Sigmoid colon (tissue), 4 donors: Measurements from ENCODE around the gene EIF3F.

Experiments
- EP300 ChIP-seq, 4 donors: sonication (generic); formaldehyde crosslinking; IDR thresholded peaks; one replicate each; pipeline ENCODE4 v1.6.1; 2017; ENCODE audit warnings: antibody characterized with exemption in 4 of 4
- POLR2AphosphoS5 ChIP-seq, 4 donors: sonication (generic); formaldehyde crosslinking; IDR thresholded peaks; one replicate each; pipeline ENCODE4 v1.6.1; 2017; ENCODE audit warnings: antibody characterized with exemption in 4 of 4
- TF ChIP-seq, protein P1 (sequence below), 4 experiments: fragments of 450-650 bp in 3 of 4; fragments of 200-600 bp in 1 of 4; IDR thresholded peaks; one replicate each; pipeline ENCODE4 v1.5.1; 2016 to 2019; ENCODE audit warnings: antibody characterized with exemption in 4 of 4, mild to moderate bottlenecking in 3 of 4, moderate library complexity in 2 of 4

DNA sequence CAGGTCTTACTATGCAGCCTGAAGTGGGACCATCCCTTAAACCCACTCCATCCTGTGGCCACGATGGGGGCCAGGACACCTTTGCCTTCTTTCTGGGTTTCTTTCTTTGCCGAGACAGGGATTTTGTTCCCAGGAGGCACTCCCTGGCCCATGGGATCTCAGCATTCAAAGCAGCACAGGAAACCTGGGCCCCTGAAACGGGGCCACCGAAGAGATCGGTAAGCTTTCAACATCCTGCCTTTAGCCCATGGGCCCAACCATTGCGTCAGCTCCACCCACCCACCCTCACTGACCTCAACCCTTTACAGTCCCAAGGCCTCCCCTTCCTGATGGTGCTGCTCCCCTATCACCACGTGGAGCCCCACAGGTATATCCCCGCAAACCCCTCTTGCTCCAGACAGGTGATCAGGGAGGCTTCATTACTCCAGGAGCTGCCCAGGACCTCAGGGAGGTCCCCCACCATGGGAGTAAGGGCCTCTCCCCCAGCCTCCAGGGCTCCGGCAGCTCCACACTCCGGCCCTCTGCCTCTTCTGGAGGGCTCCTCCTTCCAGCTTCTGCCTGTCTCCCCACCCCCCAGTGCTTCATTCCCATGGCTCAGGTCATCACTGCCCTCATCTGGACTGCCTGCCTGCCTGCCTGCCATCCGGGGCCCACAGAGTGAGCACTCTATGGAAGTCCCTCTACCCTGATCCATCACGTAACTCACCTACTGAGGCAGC lies 51.8 kb downstream of the EIF3F start:
- TF ChIP-seq, protein P1, sequence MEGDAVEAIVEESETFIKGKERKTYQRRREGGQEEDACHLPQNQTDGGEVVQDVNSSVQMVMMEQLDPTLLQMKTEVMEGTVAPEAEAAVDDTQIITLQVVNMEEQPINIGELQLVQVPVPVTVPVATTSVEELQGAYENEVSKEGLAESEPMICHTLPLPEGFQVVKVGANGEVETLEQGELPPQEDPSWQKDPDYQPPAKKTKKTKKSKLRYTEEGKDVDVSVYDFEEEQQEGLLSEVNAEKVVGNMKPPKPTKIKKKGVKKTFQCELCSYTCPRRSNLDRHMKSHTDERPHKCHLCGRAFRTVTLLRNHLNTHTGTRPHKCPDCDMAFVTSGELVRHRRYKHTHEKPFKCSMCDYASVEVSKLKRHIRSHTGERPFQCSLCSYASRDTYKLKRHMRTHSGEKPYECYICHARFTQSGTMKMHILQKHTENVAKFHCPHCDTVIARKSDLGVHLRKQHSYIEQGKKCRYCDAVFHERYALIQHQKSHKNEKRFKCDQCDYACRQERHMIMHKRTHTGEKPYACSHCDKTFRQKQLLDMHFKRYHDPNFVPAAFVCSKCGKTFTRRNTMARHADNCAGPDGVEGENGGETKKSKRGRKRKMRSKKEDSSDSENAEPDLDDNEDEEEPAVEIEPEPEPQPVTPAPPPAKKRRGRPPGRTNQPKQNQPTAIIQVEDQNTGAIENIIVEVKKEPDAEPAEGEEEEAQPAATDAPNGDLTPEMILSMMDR (IDR thresholded peaks at IDR 0.05): no peak
- TF ChIP-seq EP300 (IDR thresholded peaks at IDR 0.05): no peak
- TF ChIP-seq POLR2AphosphoS5 (IDR thresholded peaks at IDR 0.05): no peak
